GM21723 (cell line): ENCODE data around the gene PHC3.

Experiments used
- ATAC-seq: cut with Tn5 transposase; IDR thresholded peaks from one replicate; pipeline ENCODE4 v1.9.1; 2021; ENCODE audit warnings: mild to moderate bottlenecking, moderate library complexity; ENCODE audit not compliant: unreplicated experiment

PHC3 gene

DNA sequence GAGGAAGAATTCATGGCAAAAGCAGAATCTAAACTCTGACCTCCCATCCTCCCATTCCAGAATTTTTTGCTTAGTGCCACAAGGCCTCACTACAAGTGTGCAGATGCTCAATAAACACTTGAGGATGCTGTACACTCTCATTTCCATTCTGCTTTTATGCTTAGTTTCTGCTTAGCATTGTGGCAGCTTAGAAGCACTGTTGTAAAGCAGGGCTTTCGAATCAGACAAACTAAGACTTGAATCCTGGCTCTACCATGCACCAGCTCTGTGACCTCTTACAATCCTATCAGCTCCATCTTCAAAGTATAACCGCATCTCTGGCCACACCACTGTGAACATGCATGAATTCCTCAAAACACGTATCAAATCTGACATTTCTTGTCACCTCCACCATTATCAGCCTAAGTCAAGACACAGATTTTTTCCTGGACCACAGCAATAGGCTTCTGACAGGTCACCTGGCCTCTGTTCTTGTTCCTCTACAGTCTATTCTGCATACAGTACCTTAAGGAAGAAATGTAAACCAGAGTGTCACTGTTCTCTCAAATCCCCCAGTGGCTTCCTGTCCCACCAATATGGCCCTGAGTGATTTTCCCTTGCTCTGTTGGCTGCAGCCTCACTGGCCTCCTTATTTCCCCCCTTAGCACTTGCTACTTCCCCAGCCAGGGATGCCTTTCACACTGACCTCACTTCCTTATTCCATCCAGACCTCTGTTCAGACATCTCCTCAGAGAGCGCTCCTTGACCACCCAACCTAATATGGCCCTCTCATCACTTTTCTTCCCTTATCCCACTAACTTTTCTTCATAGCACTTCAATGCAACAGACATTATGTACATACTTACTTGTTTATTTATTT, 8.1 kb upstream of the PHC3 start:
- ATAC-seq, result peak; percentile 27

- peak; percentile 37 for ATAC-seq
Measured at GRCh38 chr3:170180079-170180907, 1.2 kb downstream of the PHC3 start.

GRCh38 chr3:170179432-170179831, 2.1 kb downstream of the PHC3 start:
- no peak for ATAC-seq

DNA sequence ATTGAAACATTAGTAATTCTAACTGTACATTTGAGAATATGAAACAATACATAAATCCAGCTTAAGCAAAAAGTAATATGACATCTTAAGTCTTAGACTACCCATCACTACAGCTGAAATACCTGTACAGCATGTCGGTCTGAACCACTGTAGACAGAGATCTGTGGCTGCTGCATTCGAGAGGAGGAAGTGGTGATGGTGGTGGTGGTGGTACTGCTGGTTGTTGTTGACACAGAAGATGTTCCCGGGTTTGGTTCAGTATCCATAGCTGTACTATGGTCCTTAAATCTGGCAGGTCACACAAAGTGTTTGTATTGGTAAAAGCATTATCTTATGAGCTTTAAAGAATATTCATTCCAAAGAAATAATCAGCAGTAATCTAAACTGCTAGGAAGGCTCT, 2.9 kb downstream of the PHC3 start:
- peak; percentile 28 for ATAC-seq

DNA sequence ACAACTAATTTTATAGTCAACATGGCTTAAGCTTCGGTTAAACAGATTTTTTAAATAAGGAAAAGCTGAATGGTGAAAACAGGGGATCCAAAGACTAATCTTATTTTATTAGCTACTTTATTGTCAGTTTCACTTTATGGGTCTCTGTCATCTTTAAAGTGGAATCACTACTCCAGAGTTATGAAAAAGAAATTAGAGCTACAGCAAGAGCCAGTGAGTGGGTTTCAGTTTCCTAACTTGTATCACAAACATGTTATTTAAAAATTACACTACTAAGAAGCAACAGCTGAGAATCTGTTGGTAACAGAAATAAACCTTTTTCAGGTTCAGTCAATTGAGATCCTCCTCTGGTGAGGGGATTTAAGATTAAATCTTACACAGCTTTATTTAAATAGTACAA, 10.0 kb downstream of the PHC3 start:
- ATAC-seq, result peak; percentile 89

- no peak for ATAC-seq
Measured at GRCh38 chr3:170164717-170165116, 16.8 kb downstream of the PHC3 start.

- no peak for ATAC-seq
Measured at GRCh38 chr3:170163956-170164645, 17.4 kb downstream of the PHC3 start.

- ATAC-seq, result no peak
Measured at GRCh38 chr3:170162630-170163029, 18.9 kb downstream of the PHC3 start.

DNA sequence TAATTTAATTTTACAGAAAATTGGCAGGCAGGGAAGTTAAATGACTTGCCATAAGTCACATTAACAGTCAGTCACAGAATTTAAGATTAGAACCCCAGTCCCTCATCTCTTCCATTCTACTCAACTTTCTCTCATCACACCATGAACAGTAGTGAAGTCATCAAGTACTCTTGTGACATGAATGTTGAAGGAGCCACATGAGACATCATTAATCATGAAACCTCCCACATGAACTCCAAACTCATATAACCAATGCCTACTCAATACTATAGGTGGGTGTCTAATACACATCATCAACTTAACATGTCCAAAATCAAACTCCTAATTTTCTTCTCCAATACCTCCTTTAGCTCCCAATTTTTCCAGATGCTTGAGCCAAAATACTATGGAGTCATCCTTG, 19.5 kb downstream of the PHC3 start:
- no peak for ATAC-seq

DNA sequence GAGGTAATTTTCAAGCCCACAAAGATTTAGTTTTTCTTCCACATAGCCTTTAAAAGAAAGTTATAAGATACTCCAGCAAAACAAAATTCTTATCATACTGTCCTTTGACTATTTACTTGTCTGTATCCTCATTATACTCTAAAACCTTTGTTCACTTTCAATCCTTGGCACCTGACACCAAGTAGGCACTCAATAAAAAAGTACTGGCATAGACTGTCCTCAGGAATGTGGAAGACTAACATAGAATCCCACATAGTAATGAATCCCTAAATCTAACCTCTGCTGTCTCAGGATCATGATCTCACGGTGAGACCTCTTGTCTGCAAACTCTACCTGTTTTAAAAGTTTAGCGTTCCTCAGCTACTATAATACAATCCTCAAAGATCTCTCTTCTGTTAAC, 21.6 kb downstream of the PHC3 start:
- ATAC-seq, result no peak

DNA sequence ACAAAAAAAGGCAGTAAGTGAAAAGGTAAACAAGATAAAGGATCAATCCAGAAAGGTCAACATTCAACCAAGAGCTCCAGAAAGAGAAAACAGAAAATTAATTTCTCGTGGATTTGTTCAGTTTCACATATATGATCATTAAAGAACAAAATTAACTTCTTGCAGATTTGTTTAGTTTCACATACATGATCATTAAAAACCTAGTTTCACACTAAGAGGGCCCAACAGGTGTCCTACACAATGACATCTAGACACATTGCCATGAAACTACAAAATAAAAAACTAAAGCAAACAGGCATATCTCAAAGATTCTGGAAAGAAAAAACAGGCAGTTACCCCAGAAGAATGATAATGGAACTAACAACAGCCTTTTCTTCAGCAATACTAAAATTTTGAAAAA, 22.1 kb downstream of the PHC3 start:
- no peak for ATAC-seq

- no peak for ATAC-seq
Measured at GRCh38 chr3:170155604-170156003, 25.9 kb downstream of the PHC3 start.

- peak; percentile 95 for ATAC-seq
Measured at GRCh38 chr3:170154569-170155143, 26.9 kb downstream of the PHC3 start.

GRCh38 chr3:170154084-170154483, 27.4 kb downstream of the PHC3 start:
- ATAC-seq, result peak; percentile 6

DNA sequence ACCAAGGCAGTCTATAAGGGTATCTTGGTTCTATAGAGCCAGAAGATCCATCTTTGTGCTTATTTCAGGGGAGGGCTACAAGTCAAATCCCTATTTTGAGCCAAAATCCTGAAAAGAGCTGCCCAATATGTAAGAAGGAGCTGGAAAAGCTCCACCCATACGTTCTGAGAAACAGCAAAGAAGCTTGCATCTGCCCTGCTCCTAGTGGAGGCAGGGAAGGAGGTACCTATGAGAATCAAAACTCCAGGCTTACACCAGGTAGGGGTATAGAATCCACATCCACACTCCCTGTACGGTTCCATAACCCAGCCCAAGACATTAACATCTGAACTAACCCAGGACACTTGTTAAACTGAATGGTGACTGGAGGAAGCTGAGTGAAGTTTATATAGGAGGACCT, 30.0 kb downstream of the PHC3 start:
- ATAC-seq, result no peak

DNA sequence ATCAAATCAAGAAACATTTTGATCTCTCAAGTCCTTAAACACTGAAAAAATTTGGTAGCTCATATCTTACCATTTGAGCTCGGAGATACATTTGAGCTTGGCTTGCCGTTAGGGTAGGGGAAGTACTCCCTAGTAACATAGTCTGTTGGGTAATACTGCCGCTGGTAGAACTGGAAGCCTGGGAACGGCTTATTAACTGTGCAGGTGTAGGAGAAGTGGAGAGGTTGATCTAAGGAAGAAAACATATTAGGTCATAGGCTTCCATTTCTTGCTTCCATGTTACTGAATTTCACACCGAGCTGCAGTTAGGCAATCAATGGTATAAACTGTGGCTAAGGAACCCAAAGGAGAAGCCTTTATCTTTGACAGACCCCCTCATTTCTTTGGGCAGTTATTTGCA, 32.5 kb downstream of the PHC3 start:
- no peak for ATAC-seq

GRCh38 chr3:170145278-170145677, 36.3 kb downstream of the PHC3 start:
- ATAC-seq, result no peak

GRCh38 chr3:170144437-170144843, 37.1 kb downstream of the PHC3 start:
- ATAC-seq, result peak; percentile 94

- no peak for ATAC-seq
Measured at GRCh38 chr3:170142373-170142772, 39.2 kb downstream of the PHC3 start.

GRCh38 chr3:170137986-170138385, 43.5 kb downstream of the PHC3 start:
- no peak for ATAC-seq

DNA sequence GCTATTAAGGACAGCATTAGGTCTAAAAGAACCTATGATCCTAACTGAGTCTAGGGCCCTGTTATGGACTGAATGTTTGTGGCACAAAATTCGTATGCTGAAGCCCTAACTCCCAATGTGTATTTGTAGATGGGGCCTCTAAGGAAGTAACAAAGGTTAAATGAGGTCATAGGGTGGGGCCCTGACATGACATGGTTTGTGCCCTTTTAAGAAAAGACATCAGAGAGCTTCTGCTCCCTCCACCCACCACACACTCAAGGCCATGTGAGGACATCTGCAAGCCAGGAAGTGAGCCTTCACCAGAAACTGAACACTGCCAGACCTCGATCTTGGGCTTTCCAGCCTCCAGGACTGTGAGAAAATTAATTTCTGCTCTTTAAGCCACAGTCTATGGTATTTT, 49.2 kb downstream of the PHC3 start:
- no peak for ATAC-seq
